ENCODE data around the gene GTF3C1. TPM values are rescaled to one million over a fixed set of nuclear protein-coding genes. Genes with fewer than 3 reads are reported as not detected.

GTF3C1 gene
- total RNA-seq, 4 donors from 2014 or later, result 58.5 to 120 (median 112) TPM

DNA sequence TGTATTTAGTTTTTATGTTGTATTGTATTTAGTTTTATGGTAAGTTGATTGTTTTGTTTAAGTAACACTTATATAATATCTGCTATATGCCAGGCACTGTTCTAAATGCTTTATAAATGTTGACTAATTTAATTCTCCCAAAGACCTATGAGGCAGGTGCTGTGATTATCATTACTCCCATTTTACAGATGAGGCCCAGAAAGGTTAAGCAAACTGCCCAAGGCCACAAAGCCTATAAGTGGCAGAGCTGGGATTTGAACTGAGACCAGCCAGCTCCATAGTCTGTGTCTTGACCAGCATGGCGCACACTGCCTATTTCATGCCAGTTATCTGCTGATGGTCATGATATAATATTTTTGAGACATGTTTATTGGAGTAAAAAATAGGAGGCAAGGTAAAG, 123.8 kb downstream of the GTF3C1 start:
- WGBS, 2 donors, result 89 to 91% methylated on average over 1 of the region's 1 CpG
- H3K9me3 ChIP-seq, result no peaks in the 10 kb centered on the region
- H3K27me3 ChIP-seq, result no peaks in the 10 kb centered on the region
- TF ChIP-seq POLR2A (IDR thresholded peaks at IDR 0.05), result no peak
- no peaks in the 10 kb centered on the region for H3K4me1 ChIP-seq
- DNase-seq, result no peak
- no peak overlapping the region for H3K4me3 ChIP-seq (replicated peaks in 1 of 3)
- intact Hi-C loops (cut with DNase I), result no loop called here
- H3K36me3 ChIP-seq, result no peaks in the 10 kb centered on the region
- no peak overlapping the region for H3K27ac ChIP-seq

DNA sequence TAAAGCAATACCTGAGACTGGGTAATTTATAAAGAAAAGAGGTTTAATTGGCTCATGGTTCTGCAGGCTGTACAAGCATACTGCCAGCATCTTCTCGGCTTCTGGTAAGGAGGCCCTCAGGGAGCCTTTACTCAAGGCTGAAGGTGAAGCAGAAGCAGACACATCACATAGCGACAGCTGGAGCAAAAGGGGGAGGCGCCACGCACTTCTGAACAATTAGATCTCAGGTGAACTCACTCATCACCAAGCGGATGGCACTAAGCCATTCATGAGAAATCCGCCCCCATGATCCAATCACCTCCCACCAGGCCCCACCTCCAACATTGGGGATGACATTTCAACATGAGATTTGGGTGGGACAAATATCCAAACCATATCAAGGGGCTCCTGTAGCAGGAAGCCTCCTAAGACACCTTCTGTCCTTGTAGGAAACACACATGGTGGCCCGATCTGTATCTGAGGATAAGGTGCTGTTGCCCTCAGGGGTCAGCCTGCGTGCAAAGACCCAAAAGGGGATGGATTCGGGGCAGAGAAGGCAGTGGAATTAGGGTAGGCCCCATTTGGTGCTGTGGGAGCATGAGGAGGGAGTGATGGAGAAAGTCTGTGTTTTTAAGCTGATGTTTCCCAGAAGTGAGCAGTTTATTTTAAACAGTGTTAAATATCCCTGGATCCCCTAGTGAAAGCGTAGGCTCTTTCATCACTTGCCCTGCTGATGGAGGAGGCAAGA, 124.8 kb downstream of the GTF3C1 start:
- no peaks in the 10 kb centered on the region for H3K9me3 ChIP-seq
- intact Hi-C loops (cut with DNase I), result no loop called here
- TF ChIP-seq CTCF (IDR thresholded peaks at IDR 0.05), result no peak
- TF ChIP-seq POLR2A (IDR thresholded peaks at IDR 0.05), result no peak
- no peaks in the 10 kb centered on the region for H3K36me3 ChIP-seq
- DNase-seq, result no peak
- H3K4me1 ChIP-seq, result no peaks in the 10 kb centered on the region
- H3K4me3 ChIP-seq (replicated peaks in 1 of 3), result no peak overlapping the region
- 92 to 93% methylated on average over 10 of the region's 10 CpGs for WGBS, 2 donors
- H3K27ac ChIP-seq, result no peak overlapping the region
- no peaks in the 10 kb centered on the region for H3K27me3 ChIP-seq

- Histone ChIP-seq H3K9me3 (no peaks in the 10 kb centered on the region), H3K4me3 (replicated peaks in 1 of 3) (no peak overlapping the region), H3K4me1 (no peaks in the 10 kb centered on the region), H3K27ac (no peak overlapping the region), H3K27me3 (no peaks in the 10 kb centered on the region), H3K36me3 (no peaks in the 10 kb centered on the region)
- no peak for TF ChIP-seq CTCF (IDR thresholded peaks at IDR 0.05)
- TF ChIP-seq POLR2A (IDR thresholded peaks at IDR 0.05), result no peak
- intact Hi-C loops (cut with DNase I), result no loop called here
- DNase-seq, result no peak
Measured at GRCh38 chr16:27421961-27422740, 127.6 kb downstream of the GTF3C1 start.

DNA sequence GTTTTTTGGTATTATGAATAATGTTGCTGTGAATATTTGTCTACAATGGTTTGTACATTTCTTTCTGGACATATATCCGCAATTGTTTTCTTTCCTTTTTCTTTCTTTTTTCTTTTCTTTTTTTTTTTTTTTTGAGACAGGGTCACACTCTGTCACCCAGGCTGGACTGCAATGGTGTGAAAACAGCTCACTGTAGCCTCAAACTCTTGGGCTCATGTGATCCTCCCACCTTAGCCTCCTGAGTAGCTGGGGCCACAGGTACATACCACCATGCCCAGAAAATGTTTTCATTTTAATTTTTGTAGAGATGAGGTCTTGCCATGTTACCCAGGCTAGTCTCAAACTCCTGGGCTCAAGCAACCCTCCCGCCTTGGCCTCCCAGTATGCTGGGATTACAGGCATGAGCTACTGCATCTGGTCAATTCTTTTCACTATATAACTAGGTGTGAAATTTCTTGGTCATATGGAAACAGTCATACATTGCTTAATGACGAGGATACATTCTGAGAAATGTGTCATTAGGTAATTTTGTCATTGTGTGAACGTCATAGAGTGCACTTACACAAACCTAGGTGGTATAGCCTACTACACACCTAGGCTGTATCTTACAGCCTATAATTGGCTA, 132.6 kb downstream of the GTF3C1 start:
- no peaks in the 10 kb centered on the region for H3K36me3 ChIP-seq
- H3K4me3 ChIP-seq (replicated peaks in 1 of 3), result no peak overlapping the region
- no peaks in the 10 kb centered on the region for H3K27me3 ChIP-seq
- H3K9me3 ChIP-seq, result no peaks in the 10 kb centered on the region
- TF ChIP-seq CTCF (IDR thresholded peaks at IDR 0.05), result no peak
- TF ChIP-seq POLR2A (IDR thresholded peaks at IDR 0.05), result no peak
- H3K4me1 ChIP-seq, result no peaks in the 10 kb centered on the region
- no peak for DNase-seq
- H3K27ac ChIP-seq, result no peak overlapping the region
- intact Hi-C loops (cut with DNase I), result no loop called here
- WGBS, 2 donors, result 90 to 95% methylated on average over 4 of the region's 4 CpGs

DNA sequence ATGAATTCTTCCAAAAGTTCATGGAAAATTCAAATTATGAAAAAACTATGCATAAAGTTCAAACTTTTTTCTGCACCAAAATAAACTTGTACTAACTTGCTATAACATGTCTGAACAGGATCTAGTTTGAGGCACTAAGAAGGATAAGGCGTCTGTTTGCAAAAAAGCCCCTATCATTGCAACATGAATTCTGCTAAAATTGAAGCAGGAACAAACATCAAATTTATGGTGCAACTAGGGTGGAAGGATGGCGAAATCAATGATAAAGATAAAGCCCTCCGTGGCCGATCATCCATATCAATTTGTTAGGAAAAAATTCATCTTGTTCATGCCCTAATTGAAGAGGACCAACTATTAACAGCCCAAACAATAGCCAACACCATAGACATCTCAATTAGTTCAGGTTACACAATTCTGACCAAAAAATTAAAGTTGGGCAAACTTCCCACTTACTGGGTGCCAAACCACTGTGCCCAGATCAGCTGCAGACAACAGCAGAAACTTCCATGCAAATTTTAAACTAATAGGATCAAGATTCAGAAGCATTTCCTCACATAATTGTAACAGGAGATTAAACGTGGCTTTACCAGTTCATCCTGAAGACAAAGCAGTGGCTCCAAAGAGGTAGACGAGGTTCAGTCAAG, 134.8 kb downstream of the GTF3C1 start:
- 74 to 77% methylated on average over 6 of the region's 6 CpGs for WGBS, 2 donors
- no peak for DNase-seq
- intact Hi-C loops (cut with DNase I), result no loop called here

More for the DNA sequence above, 134.8 kb downstream of the GTF3C1 start:
- no peaks in the 10 kb centered on the region for H3K4me1 ChIP-seq
- TF ChIP-seq POLR2A (IDR thresholded peaks at IDR 0.05), result no peak
- TF ChIP-seq CTCF (IDR thresholded peaks at IDR 0.05), result no peak
- no peaks in the 10 kb centered on the region for H3K36me3 ChIP-seq
- no peak overlapping the region for H3K27ac ChIP-seq
- no peaks in the 10 kb centered on the region for H3K27me3 ChIP-seq
- H3K9me3 ChIP-seq, result no peaks in the 10 kb centered on the region
- no peak overlapping the region for H3K4me3 ChIP-seq (replicated peaks in 1 of 3)

Data from thyroid gland (tissue), 4 donors.